Skeletal muscle satellite cell (primary cell): Measurements from ENCODE around the gene NFKB1.

Source experiments
- H3K27me3 ChIP-seq: 2 replicates; pipeline ENCODE4 v1.7.0; 2013; ENCODE audit warnings: low read length; ENCODE audit not compliant: control insufficient read depth, insufficient read depth
- H3K36me3 ChIP-seq: 2 replicates; pipeline ENCODE4 v1.7.0; 2013; ENCODE audit warnings: mild to moderate bottlenecking, control low read depth, low read length; ENCODE audit not compliant: insufficient read depth
- H3K4me1 ChIP-seq: 2 replicates; pipeline ENCODE4 v1.7.0; 2013; ENCODE audit warnings: low read length; ENCODE audit not compliant: control insufficient read depth, insufficient read depth
- H3K4me2 ChIP-seq: 2 replicates; pipeline ENCODE4 v1.7.0; 2013; ENCODE audit warnings: mild to moderate bottlenecking, low read length
- H3K4me3 ChIP-seq: 2 replicates; pipeline ENCODE4 v1.7.0; 2013; ENCODE audit warnings: low read length
- H3K9ac ChIP-seq: 2 replicates; pipeline ENCODE4 v1.7.0; 2013; ENCODE audit warnings: mild to moderate bottlenecking, low read depth, low read length, moderate library complexity
- H3K9me3 ChIP-seq: replicated peaks from 2 replicates; pipeline ENCODE4 v1.7.0; 2013; ENCODE audit warnings: mild to moderate bottlenecking, control low read depth, low read length

The NFKB1 gene

DNA sequence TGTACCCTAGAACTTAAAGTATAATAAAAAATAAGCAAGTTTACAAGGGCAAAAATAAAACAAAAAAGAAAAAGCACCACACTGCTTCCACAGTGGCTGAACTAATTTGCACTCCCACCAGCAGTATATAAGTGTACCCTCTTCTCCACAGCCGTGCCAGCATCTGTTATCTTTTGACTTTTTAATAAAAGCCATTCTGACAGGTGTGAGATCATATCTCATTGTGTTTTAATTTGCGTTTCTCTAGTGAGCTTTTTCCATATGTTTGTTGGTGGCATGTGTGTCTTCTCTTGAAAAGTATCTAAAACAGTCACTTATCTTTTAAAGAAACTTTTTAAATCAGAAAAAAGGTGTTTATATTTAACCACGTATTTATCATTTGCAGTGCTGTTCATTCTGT lies 71.3 kb downstream of the NFKB1 start:
- Histone ChIP-seq H3K36me3 (peaks cover 3% of the 10 kb centered on the region), H3K4me2 (no peak overlapping the region), H3K4me1 (peaks cover 8% of the 10 kb centered on the region), H3K27me3 (no peaks in the 10 kb centered on the region), H3K4me3 (no peak overlapping the region), H3K9ac (no peak overlapping the region), H3K9me3 (no peaks in the 10 kb centered on the region)

DNA sequence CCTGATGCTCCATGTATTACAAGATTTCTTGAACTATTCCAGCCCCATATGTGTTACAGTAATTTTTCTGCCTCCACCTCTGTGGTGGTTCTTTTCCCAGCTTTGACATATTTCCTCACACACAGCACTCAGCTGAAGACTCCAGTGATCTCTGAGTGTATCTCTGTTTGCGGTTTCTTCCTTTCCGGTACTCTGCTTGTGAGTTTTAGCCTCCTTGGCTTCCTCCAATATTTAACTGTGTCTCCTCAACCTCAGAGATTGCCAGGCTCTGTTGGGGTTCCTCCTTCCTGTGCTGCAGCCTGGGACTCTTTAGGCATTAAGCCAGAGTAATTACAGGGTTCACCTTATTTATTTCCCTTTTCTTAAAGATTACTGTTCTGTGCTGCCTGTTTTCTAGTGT lies 73.2 kb downstream of the NFKB1 start:
- Histone ChIP-seq H3K9ac (no peak overlapping the region), H3K4me2 (no peak overlapping the region), H3K27me3 (no peaks in the 10 kb centered on the region), H3K4me1 (peaks cover 3% of the 10 kb centered on the region), H3K9me3 (no peaks in the 10 kb centered on the region), H3K36me3 (peaks cover 21% of the 10 kb centered on the region), H3K4me3 (no peak overlapping the region)

GRCh38 chr4:102575369-102576129 lies 74.4 kb downstream of the NFKB1 start:
- Histone ChIP-seq H3K4me1 (no peaks in the 10 kb centered on the region), H3K4me2 (no peak overlapping the region), H3K9me3 (no peaks in the 10 kb centered on the region), H3K9ac (no peak overlapping the region), H3K27me3 (no peaks in the 10 kb centered on the region), H3K36me3 (peaks cover 30% of the 10 kb centered on the region), H3K4me3 (no peak overlapping the region)

DNA sequence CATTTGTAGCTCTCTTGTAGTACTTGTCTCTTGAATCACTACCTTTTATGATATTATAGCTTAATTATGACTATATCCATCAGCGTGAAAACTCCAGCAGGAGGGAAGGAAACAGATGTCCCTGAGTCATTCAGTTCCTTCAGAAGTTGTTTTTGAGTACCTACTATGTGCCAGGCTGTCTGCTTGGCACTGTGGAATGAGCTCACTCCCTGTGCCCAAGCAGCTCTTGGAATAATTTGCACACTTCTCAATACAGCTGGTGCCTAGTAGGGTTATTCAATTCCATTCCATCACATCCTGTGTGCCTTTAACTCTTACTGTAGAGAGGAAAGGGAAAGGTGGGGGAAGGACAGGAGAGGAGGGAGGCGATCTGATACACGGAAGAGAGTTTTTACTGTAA lies 77.1 kb downstream of the NFKB1 start:
- no peak overlapping the region for H3K4me3 ChIP-seq
- H3K4me2 ChIP-seq: no peak overlapping the region
- no peak overlapping the region for H3K9ac ChIP-seq
- no peaks in the 10 kb centered on the region for H3K9me3 ChIP-seq
- H3K4me1 ChIP-seq: no peaks in the 10 kb centered on the region
- H3K36me3 ChIP-seq: peaks cover 46% of the 10 kb centered on the region
- H3K27me3 ChIP-seq: no peaks in the 10 kb centered on the region

- Histone ChIP-seq H3K4me2 (no peak overlapping the region), H3K4me1 (no peaks in the 10 kb centered on the region), H3K9ac (no peak overlapping the region), H3K9me3 (no peaks in the 10 kb centered on the region), H3K27me3 (no peaks in the 10 kb centered on the region), H3K4me3 (no peak overlapping the region), H3K36me3 (peaks cover 51% of the 10 kb centered on the region)
Observed at GRCh38 chr4:102578819-102579218, 77.7 kb downstream of the NFKB1 start.

GRCh38 chr4:102579794-102580462 lies 78.8 kb downstream of the NFKB1 start:
- no peak overlapping the region for H3K4me2 ChIP-seq
- no peaks in the 10 kb centered on the region for H3K4me1 ChIP-seq
- no peak overlapping the region for H3K4me3 ChIP-seq
- no peaks in the 10 kb centered on the region for H3K9me3 ChIP-seq
- no peaks in the 10 kb centered on the region for H3K27me3 ChIP-seq
- H3K9ac ChIP-seq: no peak overlapping the region
- H3K36me3 ChIP-seq: peaks cover 59% of the 10 kb centered on the region

- Histone ChIP-seq H3K36me3 (peaks cover 59% of the 10 kb centered on the region), H3K4me2 (no peak overlapping the region), H3K9me3 (no peaks in the 10 kb centered on the region), H3K27me3 (no peaks in the 10 kb centered on the region), H3K4me3 (no peak overlapping the region), H3K9ac (no peak overlapping the region), H3K4me1 (no peaks in the 10 kb centered on the region)
Observed at GRCh38 chr4:102580463-102580842, 79.3 kb downstream of the NFKB1 start.

DNA sequence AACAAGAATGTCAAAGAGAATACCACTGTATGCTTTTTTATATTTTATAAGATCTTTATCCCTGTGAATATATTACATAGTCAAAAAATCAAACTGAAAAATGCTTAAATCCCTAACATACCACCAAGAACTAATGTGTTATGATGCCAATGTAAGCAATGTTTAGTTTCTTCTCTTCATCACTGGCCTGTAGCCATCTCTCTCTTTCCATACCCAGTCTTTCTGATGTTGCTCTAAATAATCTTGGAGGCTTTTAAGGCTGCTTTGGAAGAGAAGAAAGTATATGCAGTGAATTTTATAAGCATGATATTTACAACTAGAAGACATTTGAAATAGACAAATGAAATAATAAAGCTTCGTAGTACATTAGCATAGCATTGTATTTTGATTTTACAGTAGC lies 82.9 kb downstream of the NFKB1 start:
- peaks cover 44% of the 10 kb centered on the region for H3K36me3 ChIP-seq
- H3K4me3 ChIP-seq: no peak overlapping the region
- H3K9me3 ChIP-seq: no peaks in the 10 kb centered on the region
- no peak overlapping the region for H3K4me2 ChIP-seq
- H3K27me3 ChIP-seq: no peaks in the 10 kb centered on the region
- no peak overlapping the region for H3K9ac ChIP-seq
- H3K4me1 ChIP-seq: no peaks in the 10 kb centered on the region

DNA sequence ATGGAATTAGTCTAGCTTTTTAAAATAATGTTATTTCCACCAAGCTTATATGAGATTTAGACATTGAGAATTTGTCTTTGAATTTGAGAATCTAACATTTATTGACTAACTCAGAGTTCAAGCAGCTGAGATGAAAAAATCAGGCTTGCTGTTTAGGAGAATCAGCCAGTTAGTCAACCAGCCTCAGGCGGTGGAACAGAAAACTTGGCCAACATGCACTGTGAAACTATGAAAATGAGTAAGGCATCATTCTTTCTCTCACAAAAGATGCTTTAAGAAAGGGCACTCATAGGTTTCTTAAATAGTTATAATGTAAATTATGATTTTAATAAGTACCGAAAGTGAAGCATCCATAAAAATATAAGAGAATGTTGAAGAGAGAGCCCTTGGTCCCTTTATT lies 84.2 kb downstream of the NFKB1 start:
- no peak overlapping the region for H3K4me2 ChIP-seq
- no peaks in the 10 kb centered on the region for H3K9me3 ChIP-seq
- H3K4me1 ChIP-seq: no peaks in the 10 kb centered on the region
- peaks cover 36% of the 10 kb centered on the region for H3K36me3 ChIP-seq
- no peaks in the 10 kb centered on the region for H3K27me3 ChIP-seq
- no peak overlapping the region for H3K4me3 ChIP-seq
- no peak overlapping the region for H3K9ac ChIP-seq

GRCh38 chr4:102586002-102586643 lies 85.0 kb downstream of the NFKB1 start:
- H3K27me3 ChIP-seq: no peaks in the 10 kb centered on the region
- no peaks in the 10 kb centered on the region for H3K9me3 ChIP-seq
- no peaks in the 10 kb centered on the region for H3K4me1 ChIP-seq
- no peak overlapping the region for H3K4me3 ChIP-seq
- H3K4me2 ChIP-seq: no peak overlapping the region
- no peak overlapping the region for H3K9ac ChIP-seq
- peaks cover 35% of the 10 kb centered on the region for H3K36me3 ChIP-seq

DNA sequence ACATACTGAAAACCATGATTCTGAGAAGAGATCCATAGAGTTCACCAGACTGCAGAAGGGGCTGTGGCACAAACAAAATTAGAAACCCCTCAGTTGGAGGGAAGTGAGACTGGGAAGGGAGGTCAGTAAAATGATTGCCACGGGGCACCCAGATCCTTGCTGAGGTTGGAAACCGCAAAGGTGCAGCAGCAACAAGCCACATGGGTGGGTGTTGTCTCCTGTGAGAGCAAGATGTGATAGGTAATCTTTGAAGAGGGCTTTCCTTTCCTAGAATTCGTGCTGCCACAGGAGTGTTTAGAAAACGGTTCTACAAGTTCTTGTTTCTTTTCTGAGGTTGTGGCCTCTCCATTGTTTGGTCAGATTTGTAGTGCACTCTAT lies 85.5 kb downstream of the NFKB1 start:
- Histone ChIP-seq H3K4me3 (no peak overlapping the region), H3K9ac (no peak overlapping the region), H3K4me2 (no peak overlapping the region), H3K27me3 (no peaks in the 10 kb centered on the region), H3K9me3 (no peaks in the 10 kb centered on the region), H3K36me3 (peaks cover 32% of the 10 kb centered on the region), H3K4me1 (no peaks in the 10 kb centered on the region)
